Activated naive CD8-positive, alpha-beta T cell treated with anti-CD3 and anti-CD28 coated beads, Interleukin-2, amount 10 ng/mL, durations not matched to agents 7 days and 5 days (primary cell): Measurements from ENCODE around the gene TPRG1. TPM values are rescaled to one million over a fixed set of nuclear protein-coding genes. Genes with fewer than 3 reads are reported as not detected.

ENCODE experiments used
- ATAC-seq: fragments of 150-1000 bp; cut with Tn5 transposase; one replicate; pipeline ENCODE4 v1.10.0; 2021; ENCODE audit warnings: low read depth, moderate library complexity
- POLR2A ChIA-PET: fragments of 350-600 bp; sonication (Branson Sonifier 250); formaldehyde crosslinking; loops from one replicate; lab custom pipeline; 2021; ENCODE audit warnings: antibody characterized with exemption; lab: Charles Lee
- DNase-seq: peaks from one replicate; pipeline ENCODE4 v3.0.0; 2021
- H3K27ac Mint-ChIP-seq: one replicate; pipeline ENCODE4 v1.8.0; 2022; ENCODE audit warnings: mild to moderate bottlenecking, mixed read lengths
- H3K27me3 Mint-ChIP-seq: one replicate; pipeline ENCODE4 v1.8.0; 2022; ENCODE audit warnings: mild to moderate bottlenecking, moderate library complexity, mixed read lengths
- H3K36me3 Mint-ChIP-seq: one replicate; pipeline ENCODE4 v1.8.0; 2021; ENCODE audit warnings: mild to moderate bottlenecking, mixed read lengths
- H3K4me1 Mint-ChIP-seq: one replicate; pipeline ENCODE4 v1.8.0; 2021; ENCODE audit warnings: mixed read lengths
- H3K4me3 Mint-ChIP-seq: one replicate; pipeline ENCODE4 v1.8.0; 2022; ENCODE audit warnings: mild to moderate bottlenecking, moderate library complexity, mixed read lengths
- H3K9me3 Mint-ChIP-seq: one replicate; pipeline ENCODE4 v1.8.0; 2021; ENCODE audit warnings: mixed read lengths
- total RNA-seq, 2 experiments: library from RNA; stranded (reverse); gene quantifications; one replicate each; pipeline ENCODE4 v1.2.3, GENCODE V29; 2021

Gene TPRG1, protein sequence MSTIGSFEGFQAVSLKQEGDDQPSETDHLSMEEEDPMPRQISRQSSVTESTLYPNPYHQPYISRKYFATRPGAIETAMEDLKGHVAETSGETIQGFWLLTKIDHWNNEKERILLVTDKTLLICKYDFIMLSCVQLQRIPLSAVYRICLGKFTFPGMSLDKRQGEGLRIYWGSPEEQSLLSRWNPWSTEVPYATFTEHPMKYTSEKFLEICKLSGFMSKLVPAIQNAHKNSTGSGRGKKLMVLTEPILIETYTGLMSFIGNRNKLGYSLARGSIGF
- 10 to 100 TPM; 42.4 to 50.9 TPM for total RNA-seq

GRCh38 chr3:189171707-189172106, at the start of gene TPRG1:
TSS of gene TPRG1 (plus strand) at chr3:189171971. CDS start at chr3:189207385, 35,414 bp downstream.
- H3K36me3 Mint-ChIP-seq, result no peaks in the 10 kb centered on the region
- no peak for DNase-seq
- no peak within 1 kb of the TSS for H3K4me3 Mint-ChIP-seq
- POLR2A ChIA-PET, result no interaction called here
- H3K27ac Mint-ChIP-seq, result no peak within 1 kb of the TSS
- no peaks in the 10 kb centered on the region for H3K27me3 Mint-ChIP-seq
- H3K4me1 Mint-ChIP-seq, result peaks cover 2% of the 10 kb centered on the region
- ATAC-seq, result no peak
- H3K9me3 Mint-ChIP-seq, result peaks cover 2% of the 10 kb centered on the region

- DNase-seq, result no peak
- Mint-ChIP-seq H3K36me3 (peaks cover 12% of the 10 kb centered on the region), H3K9me3 (peaks cover 11% of the 10 kb centered on the region), H3K27me3 (no peaks in the 10 kb centered on the region), H3K4me3 (no peak overlapping the region), H3K4me1 (peaks cover 4% of the 10 kb centered on the region), H3K27ac (no peak overlapping the region)
- no peak for ATAC-seq
- POLR2A ChIA-PET, result no interaction called here
Measured at GRCh38 chr3:189122110-189122509, 49.7 kb upstream of the TPRG1 start.

- ATAC-seq (no peak), DNase-seq (no peak)
- Mint-ChIP-seq H3K9me3 (peaks cover 11% of the 10 kb centered on the region), H3K36me3 (peaks cover 12% of the 10 kb centered on the region), H3K4me3 (no peak overlapping the region), H3K27me3 (no peaks in the 10 kb centered on the region), H3K4me1 (peaks cover 4% of the 10 kb centered on the region), H3K27ac (no peak overlapping the region)
- POLR2A ChIA-PET, result no interaction called here
Measured at GRCh38 chr3:189122526-189123205, 49.1 kb upstream of the TPRG1 start.

DNA sequence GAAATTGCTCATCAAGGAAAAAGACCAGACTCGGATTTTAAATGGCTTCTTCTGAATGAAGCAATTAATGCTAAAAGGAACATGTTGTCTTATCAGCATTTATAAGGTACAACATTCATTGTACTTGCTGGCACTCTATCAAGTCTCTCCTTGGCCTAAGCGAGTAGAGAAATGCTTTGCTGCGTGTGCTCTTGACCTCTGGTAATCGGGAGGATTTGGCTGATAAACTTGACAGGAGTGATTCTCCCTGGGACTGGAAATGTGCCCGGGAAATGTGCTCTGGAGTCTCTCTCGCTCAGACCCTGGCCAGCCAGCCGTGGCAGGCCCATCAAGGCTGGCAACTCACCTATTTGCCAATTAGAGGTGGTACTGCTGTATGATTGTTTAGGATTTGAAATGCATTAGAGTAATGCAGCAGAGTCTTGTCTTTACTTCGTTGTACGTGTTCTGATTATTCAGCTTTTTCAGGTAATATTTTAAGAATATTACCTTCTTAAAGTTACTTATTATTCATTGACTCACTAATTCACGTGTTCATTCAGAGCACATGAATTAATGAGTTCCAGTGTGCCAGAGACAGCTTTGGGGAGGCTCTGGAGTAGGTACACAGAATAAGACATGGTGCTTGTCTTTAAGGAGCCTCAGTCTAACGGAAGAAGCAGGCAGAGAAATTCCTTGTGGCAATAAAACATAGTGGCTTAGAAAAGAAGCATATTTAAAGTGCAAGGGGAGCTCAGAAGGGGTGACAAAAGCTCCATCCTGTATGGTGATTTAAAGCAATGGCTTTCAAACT, 48.0 kb upstream of the TPRG1 start:
- DNase-seq (no peak), ATAC-seq (no peak)
- Mint-ChIP-seq H3K4me3 (no peak overlapping the region), H3K4me1 (peaks cover 4% of the 10 kb centered on the region), H3K27me3 (no peaks in the 10 kb centered on the region), H3K27ac (no peak overlapping the region), H3K9me3 (peaks cover 7% of the 10 kb centered on the region), H3K36me3 (peaks cover 7% of the 10 kb centered on the region)
- POLR2A ChIA-PET, result no interaction called here

DNA sequence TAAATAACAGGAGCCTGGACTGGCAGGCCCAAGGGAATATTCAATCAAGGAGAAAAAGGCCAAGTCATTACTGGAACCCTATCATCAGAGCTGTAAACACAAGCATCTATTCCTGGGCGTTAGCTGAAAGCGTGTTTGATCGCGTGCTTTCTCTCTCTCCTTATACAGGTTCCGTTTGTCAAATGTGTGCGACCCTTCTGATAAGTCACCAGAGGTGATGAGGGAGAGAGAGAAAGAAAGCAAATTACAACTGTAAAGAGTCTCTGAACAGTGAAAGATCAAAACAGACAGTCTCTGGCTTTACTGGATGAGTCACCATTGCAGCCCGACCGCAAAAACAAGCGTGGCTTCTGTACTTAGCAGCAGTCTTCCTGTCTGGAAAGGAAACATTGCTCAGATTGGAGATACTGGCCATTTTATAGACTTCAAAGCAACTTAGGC, 39.5 kb upstream of the TPRG1 start:
- POLR2A ChIA-PET, result interaction anchor here (1.0 to 2.6 kb wide), 5 partner anchors 11 to 1393 kb away, joined by 3 to 5 read pairs (median 3); partner anchors contain the start of gene BCL6
- peaks cover 23% of the 10 kb centered on the region for H3K4me1 Mint-ChIP-seq
- peaks cover 13% of the 10 kb centered on the region for H3K9me3 Mint-ChIP-seq
- ATAC-seq (peak; percentile 97), DNase-seq (peak; percentile 61)
- H3K27ac Mint-ChIP-seq, result peak overlapping the region; percentile 93
- H3K27me3 Mint-ChIP-seq, result no peaks in the 10 kb centered on the region
- H3K36me3 Mint-ChIP-seq, result peaks cover 11% of the 10 kb centered on the region
- H3K4me3 Mint-ChIP-seq, result peak overlapping the region; percentile 64

GRCh38 chr3:189132839-189133238, 38.9 kb upstream of the TPRG1 start:
- POLR2A ChIA-PET, result interaction anchor here (1.1 to 2.6 kb wide), 3 partner anchors 12 to 1394 kb away, joined by 3 to 5 read pairs (median 3); partner anchors contain the start of gene BCL6
- Mint-ChIP-seq H3K36me3 (peaks cover 11% of the 10 kb centered on the region), H3K4me1 (peaks cover 23% of the 10 kb centered on the region), H3K27ac (peak overlapping the region; percentile 93), H3K27me3 (no peaks in the 10 kb centered on the region), H3K4me3 (peak overlapping the region; percentile 64), H3K9me3 (peaks cover 13% of the 10 kb centered on the region)
- no peak for DNase-seq
- no peak for ATAC-seq

GRCh38 chr3:189133768-189134167, 38.0 kb upstream of the TPRG1 start:
- peaks cover 10% of the 10 kb centered on the region for H3K36me3 Mint-ChIP-seq
- H3K27me3 Mint-ChIP-seq, result peaks cover 2% of the 10 kb centered on the region
- peaks cover 13% of the 10 kb centered on the region for H3K9me3 Mint-ChIP-seq
- H3K4me1 Mint-ChIP-seq, result peaks cover 25% of the 10 kb centered on the region
- H3K4me3 Mint-ChIP-seq, result no peak overlapping the region
- DNase-seq (no peak), ATAC-seq (no peak)
- H3K27ac Mint-ChIP-seq, result peak overlapping the region; percentile 49
- POLR2A ChIA-PET, result no interaction called here

DNA sequence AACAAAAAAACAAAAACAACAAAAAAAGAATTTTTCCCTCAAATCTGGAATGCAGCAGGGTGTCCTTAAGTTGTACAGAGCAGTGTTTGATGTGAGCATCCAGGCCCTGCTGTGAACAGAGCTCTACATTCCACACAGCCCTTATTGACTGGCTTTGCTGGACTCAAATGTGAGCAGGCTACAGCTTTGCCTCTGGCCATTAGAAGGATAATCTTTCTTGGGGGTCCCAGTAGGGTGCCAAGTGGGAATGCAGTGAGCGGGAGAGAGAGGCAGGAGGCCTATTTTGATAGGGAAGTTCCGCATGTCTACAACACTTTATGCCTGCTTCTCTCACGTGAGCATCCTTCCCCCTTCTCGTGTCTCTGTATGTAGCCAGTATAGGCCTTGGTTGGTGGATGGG, 34.4 kb upstream of the TPRG1 start:
- ATAC-seq, result no peak
- Mint-ChIP-seq H3K4me3 (no peak overlapping the region), H3K4me1 (peaks cover 21% of the 10 kb centered on the region), H3K9me3 (peaks cover 13% of the 10 kb centered on the region), H3K27me3 (peaks cover 8% of the 10 kb centered on the region), H3K36me3 (peaks cover 8% of the 10 kb centered on the region), H3K27ac (no peak overlapping the region)
- no peak for DNase-seq
- POLR2A ChIA-PET, result no interaction called here

DNA sequence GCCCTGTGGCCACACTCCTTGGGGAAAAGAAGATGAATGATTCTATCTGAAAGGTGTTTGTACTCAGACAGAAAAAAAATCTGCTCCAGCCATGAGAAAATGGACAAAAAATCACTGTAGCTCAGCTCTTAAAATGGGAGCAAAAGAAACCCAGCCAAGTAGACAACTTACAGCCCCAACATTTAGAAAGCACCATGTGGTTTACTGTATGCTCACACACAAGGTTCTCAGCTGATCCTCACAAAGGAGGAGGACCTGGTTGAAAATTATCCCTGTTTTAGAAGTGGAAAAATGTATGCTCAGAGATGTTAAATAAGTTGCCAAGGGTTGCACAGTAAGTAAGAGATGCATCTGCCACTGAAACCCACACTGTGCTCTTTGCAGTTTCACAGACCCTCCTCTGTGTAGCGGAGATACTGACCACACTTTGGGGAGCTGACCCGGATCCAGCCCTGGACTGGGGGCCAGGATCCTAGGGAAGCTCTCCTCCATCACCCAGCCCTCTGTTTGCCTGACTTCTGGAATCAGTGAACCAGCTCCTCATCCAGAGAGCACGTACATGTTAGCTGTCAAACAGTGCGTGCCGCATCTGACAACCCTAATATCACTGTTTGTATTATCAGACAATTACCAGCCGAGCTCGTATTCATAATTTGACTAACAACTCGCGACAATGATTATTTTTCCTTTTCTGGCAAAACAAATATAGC, 32.7 kb upstream of the TPRG1 start:
- Mint-ChIP-seq H3K27me3 (peaks cover 8% of the 10 kb centered on the region), H3K4me1 (peaks cover 17% of the 10 kb centered on the region), H3K27ac (no peak overlapping the region), H3K9me3 (peaks cover 6% of the 10 kb centered on the region), H3K36me3 (no peaks in the 10 kb centered on the region), H3K4me3 (no peak overlapping the region)
- POLR2A ChIA-PET, result no interaction called here
- DNase-seq, result no peak
- no peak for ATAC-seq

GRCh38 chr3:189139611-189139940, 32.2 kb upstream of the TPRG1 start:
- no peak for DNase-seq
- no peak for ATAC-seq
- Mint-ChIP-seq H3K4me1 (peaks cover 21% of the 10 kb centered on the region), H3K4me3 (no peak overlapping the region), H3K27ac (no peak overlapping the region), H3K9me3 (peaks cover 6% of the 10 kb centered on the region), H3K36me3 (no peaks in the 10 kb centered on the region), H3K27me3 (peaks cover 8% of the 10 kb centered on the region)
- POLR2A ChIA-PET, result no interaction called here

- Mint-ChIP-seq H3K4me3 (no peak overlapping the region), H3K36me3 (no peaks in the 10 kb centered on the region), H3K9me3 (no peaks in the 10 kb centered on the region), H3K4me1 (peaks cover 23% of the 10 kb centered on the region), H3K27ac (no peak overlapping the region), H3K27me3 (peaks cover 8% of the 10 kb centered on the region)
- ATAC-seq, result peak; percentile 65
- POLR2A ChIA-PET, result interaction anchor here (1.5 kb wide), 1 partner anchor 101 kb away, joined by 4 read pairs; no protein-coding TSS in a partner anchor
- no peak for DNase-seq
Measured at GRCh38 chr3:189142527-189142926, 29.2 kb upstream of the TPRG1 start.

DNA sequence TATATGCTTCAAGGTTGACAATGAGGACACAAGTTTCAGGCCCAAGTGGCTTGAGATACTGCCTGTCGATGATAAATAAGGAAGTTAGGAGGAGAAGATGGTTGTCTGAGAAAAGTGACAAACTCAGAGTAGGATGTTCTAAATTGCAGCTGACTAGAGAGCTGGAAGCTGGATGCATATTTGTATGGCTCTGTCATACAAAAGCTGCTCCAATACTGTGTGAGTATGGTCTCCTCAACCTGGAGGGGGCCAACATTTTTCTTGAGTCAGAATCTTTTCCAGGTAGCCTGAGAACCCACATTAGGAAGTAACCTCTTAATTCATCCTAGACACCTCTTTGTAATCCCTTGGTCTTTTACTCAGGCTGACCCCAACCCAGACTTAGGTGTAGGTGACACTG, 28.4 kb upstream of the TPRG1 start:
- H3K4me3 Mint-ChIP-seq, result no peak overlapping the region
- H3K36me3 Mint-ChIP-seq, result no peaks in the 10 kb centered on the region
- no peak overlapping the region for H3K27ac Mint-ChIP-seq
- POLR2A ChIA-PET, result interaction anchor here (1.5 kb wide), 1 partner anchor 102 kb away, joined by 4 read pairs; no protein-coding TSS in a partner anchor
- no peaks in the 10 kb centered on the region for H3K9me3 Mint-ChIP-seq
- H3K27me3 Mint-ChIP-seq, result peaks cover 6% of the 10 kb centered on the region
- no peak for ATAC-seq
- H3K4me1 Mint-ChIP-seq, result peaks cover 24% of the 10 kb centered on the region
- no peak for DNase-seq

GRCh38 chr3:189143771-189144170, 28.0 kb upstream of the TPRG1 start:
- ATAC-seq (no peak), DNase-seq (no peak)
- H3K4me3 Mint-ChIP-seq, result no peak overlapping the region
- H3K4me1 Mint-ChIP-seq, result peaks cover 24% of the 10 kb centered on the region
- H3K27ac Mint-ChIP-seq, result no peak overlapping the region
- H3K27me3 Mint-ChIP-seq, result peaks cover 6% of the 10 kb centered on the region
- H3K36me3 Mint-ChIP-seq, result no peaks in the 10 kb centered on the region
- POLR2A ChIA-PET, result interaction anchor here (1.5 kb wide), 1 partner anchor 102 kb away, joined by 4 read pairs; no protein-coding TSS in a partner anchor
- H3K9me3 Mint-ChIP-seq, result no peaks in the 10 kb centered on the region
